DND-41 (cell line): ENCODE measurements around the gene TENT5C.

Experiments used
- ATAC-seq: fragments of 200-7000 bp; cut with Tn5 transposase; 3 replicates; pipeline ENCODE4 v1.9.1; 2021; ENCODE audit warnings: low read depth; ENCODE audit not compliant: insufficient read depth
- DNase-seq: peaks from one replicate; pipeline ENCODE4 v3.0.0-alpha.2; 2020
- H2AFZ ChIP-seq: 2 replicates; pipeline ENCODE4 v1.6.0; 2012; ENCODE audit warnings: low read depth, low read length
- H3K27ac ChIP-seq: 2 replicates; pipeline ENCODE4 v1.5.1; 2012; ENCODE audit warnings: low read length, inconsistent platforms
- H3K27me3 ChIP-seq: fragments of 200-600 bp; sonication (generic); 2 replicates; pipeline ENCODE4 v1.6.0; 2012; ENCODE audit warnings: low read length, mild to moderate bottlenecking, inconsistent platforms; ENCODE audit not compliant: insufficient read depth, poor library complexity
- H3K36me3 ChIP-seq: 2 replicates; pipeline ENCODE4 v1.5.1; 2012; ENCODE audit warnings: low read length, inconsistent platforms; ENCODE audit not compliant: insufficient read depth
- H3K4me1 ChIP-seq: 2 replicates; pipeline ENCODE4 v1.5.1; 2012; ENCODE audit warnings: mild to moderate bottlenecking, low read length; ENCODE audit not compliant: insufficient read depth
- H3K4me2 ChIP-seq: 2 replicates; pipeline ENCODE4 v1.6.0; 2012; ENCODE audit warnings: mild to moderate bottlenecking, moderate library complexity, low read length, inconsistent platforms; ENCODE audit not compliant: insufficient read depth
- H3K4me3 ChIP-seq, 2 experiments: fragments of 200-600 bp in 1 of 2; shearing (Covaris generic) in 1 of 2; 2 replicates each; pipeline ENCODE4 v1.5.1; 2012 to 2016; ENCODE audit warnings: inconsistent platforms in 2 of 2, low read length in 2 of 2, mild to moderate bottlenecking in 2 of 2, low read depth in 1 of 2, moderate library complexity in 1 of 2
- H3K79me2 ChIP-seq: 2 replicates; pipeline ENCODE4 v1.6.0; 2012; ENCODE audit warnings: low read length, inconsistent platforms; ENCODE audit not compliant: insufficient read depth
- H3K9ac ChIP-seq: 2 replicates; pipeline ENCODE4 v1.6.0; 2012; ENCODE audit warnings: low read depth, mild to moderate bottlenecking, inconsistent platforms, low read length, moderate library complexity
- H3K9me3 ChIP-seq: 2 replicates; pipeline ENCODE4 v1.5.1; 2012; ENCODE audit warnings: low read length, moderate library complexity, mild to moderate bottlenecking, inconsistent platforms; ENCODE audit not compliant: insufficient read depth, severe bottlenecking
- H4K20me1 ChIP-seq: 2 replicates; pipeline ENCODE4 v1.6.0; 2012; ENCODE audit warnings: low read length; ENCODE audit not compliant: insufficient read depth
- EZH2 ChIP-seq: IDR thresholded peaks from 3 replicates; pipeline ENCODE4 v1.6.1; 2012; ENCODE audit warnings: borderline replicate concordance, low read depth, mild to moderate bottlenecking, moderate library complexity, low read length, inconsistent platforms; ENCODE audit not compliant: severe bottlenecking
- TF ChIP-seq, protein P1 (sequence below): IDR thresholded peaks from 2 replicates; pipeline ENCODE4 v1.5.1; 2012; ENCODE audit warnings: borderline replicate concordance, low read length, moderate library complexity, mild to moderate bottlenecking; ENCODE audit not compliant: poor library complexity, severe bottlenecking; ENCODE audit errors: extremely low read depth

Gene TENT5C

DNA sequence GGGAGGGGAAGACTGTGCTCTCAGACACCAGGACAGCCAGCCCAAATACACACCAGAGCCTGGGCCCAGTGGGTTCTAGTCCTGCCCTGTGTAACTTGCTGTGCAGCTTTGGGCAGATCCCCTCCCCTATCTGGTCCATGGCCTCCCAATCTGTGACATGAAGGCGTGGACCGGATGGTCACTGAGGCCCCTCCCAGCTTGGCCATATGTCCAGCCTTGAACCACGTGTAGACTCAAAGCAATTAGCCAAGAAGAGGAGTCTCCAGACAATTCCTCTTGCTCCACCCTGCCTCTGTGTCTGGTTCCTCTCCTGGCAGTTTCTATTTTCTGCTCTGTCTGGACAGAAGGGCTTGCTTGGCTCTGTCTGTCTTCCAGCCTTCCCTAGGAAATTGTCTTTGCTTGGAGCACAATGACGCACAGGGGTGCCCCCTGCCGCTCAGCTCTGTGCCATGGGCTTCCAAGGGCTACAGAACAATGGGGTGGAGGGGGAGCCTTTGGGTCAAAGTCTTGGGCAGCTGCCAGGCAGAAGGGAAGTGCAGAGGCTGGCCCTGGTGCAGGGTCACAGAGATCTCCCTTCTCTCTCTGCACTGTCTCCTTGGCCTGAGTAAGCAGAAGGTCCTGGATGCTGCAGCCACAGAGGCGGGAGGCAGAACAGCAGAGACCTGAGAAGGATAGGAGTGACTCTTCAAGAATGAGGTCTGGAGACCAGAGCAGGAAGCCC is 66.1 kb downstream of the TENT5C start:
- Histone ChIP-seq H4K20me1 (no peaks in the 10 kb centered on the region), H3K4me3 (no peak overlapping the region), H3K79me2 (no peaks in the 10 kb centered on the region), H3K9ac (no peak overlapping the region), H3K4me1 (no peaks in the 10 kb centered on the region), H3K27ac (no peak overlapping the region), H3K36me3 (no peaks in the 10 kb centered on the region), H3K9me3 (no peaks in the 10 kb centered on the region), H3K4me2 (no peak overlapping the region), H2AFZ (no peak overlapping the region), H3K27me3 (no peaks in the 10 kb centered on the region)
- ATAC-seq: no peak
- no peak for DNase-seq
- no peak for TF ChIP-seq EZH2
- TF ChIP-seq, protein P1, sequence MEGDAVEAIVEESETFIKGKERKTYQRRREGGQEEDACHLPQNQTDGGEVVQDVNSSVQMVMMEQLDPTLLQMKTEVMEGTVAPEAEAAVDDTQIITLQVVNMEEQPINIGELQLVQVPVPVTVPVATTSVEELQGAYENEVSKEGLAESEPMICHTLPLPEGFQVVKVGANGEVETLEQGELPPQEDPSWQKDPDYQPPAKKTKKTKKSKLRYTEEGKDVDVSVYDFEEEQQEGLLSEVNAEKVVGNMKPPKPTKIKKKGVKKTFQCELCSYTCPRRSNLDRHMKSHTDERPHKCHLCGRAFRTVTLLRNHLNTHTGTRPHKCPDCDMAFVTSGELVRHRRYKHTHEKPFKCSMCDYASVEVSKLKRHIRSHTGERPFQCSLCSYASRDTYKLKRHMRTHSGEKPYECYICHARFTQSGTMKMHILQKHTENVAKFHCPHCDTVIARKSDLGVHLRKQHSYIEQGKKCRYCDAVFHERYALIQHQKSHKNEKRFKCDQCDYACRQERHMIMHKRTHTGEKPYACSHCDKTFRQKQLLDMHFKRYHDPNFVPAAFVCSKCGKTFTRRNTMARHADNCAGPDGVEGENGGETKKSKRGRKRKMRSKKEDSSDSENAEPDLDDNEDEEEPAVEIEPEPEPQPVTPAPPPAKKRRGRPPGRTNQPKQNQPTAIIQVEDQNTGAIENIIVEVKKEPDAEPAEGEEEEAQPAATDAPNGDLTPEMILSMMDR: no peak

DNA sequence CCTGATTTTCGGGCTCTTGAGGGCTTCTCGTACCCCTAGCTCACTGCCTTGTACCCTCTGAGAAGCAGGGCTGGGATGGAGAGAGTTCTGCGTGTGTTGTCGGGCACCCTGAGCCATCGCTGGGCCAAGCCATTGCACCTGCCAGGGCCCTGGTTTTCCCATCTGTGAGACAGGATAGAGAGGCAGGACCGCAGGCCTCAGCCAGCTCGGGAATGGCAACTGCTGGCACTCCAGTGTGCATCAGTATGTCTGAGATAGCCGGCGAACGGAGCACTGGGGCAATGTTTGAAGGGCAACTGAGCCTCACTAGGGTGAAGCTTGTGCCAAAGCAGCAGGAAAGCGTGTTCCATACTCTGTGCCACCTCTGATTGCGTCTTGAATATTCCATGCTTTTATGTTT is 66.9 kb downstream of the TENT5C start:
- no peaks in the 10 kb centered on the region for H4K20me1 ChIP-seq
- no peak overlapping the region for H3K27ac ChIP-seq
- H3K4me1 ChIP-seq: no peaks in the 10 kb centered on the region

DNA sequence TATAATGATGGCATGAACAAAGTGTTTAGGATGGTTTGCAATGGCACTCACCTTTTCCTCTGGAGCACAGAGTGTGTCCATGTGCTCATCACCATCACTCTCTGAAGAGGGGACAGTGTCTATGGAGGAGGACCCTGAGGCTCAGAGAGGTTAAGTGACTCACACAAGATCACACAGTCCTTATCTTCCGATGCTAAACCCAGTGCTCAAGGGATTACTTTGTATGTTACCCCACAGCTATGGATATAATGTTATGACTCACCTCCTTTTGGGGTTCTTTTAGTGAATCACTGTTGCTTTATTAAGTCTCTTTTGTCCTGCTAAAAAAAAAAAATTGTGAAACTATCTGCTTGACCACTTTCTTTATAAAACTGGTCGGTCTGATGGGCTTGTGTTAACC is 67.6 kb downstream of the TENT5C start:
- H3K27ac ChIP-seq: no peak overlapping the region
- no peak for ATAC-seq
- no peaks in the 10 kb centered on the region for H4K20me1 ChIP-seq
- TF ChIP-seq, protein P1: no peak
- TF ChIP-seq EZH2: no peak
- no peaks in the 10 kb centered on the region for H3K9me3 ChIP-seq
- no peak for DNase-seq
- no peak overlapping the region for H2AFZ ChIP-seq
- H3K4me1 ChIP-seq: no peaks in the 10 kb centered on the region
- no peak overlapping the region for H3K4me2 ChIP-seq
- no peak overlapping the region for H3K9ac ChIP-seq
- H3K79me2 ChIP-seq: no peaks in the 10 kb centered on the region
- no peak overlapping the region for H3K4me3 ChIP-seq
- no peaks in the 10 kb centered on the region for H3K27me3 ChIP-seq
- H3K36me3 ChIP-seq: no peaks in the 10 kb centered on the region

More for the DNA sequence above, 66.9 kb downstream of the TENT5C start:
- Histone ChIP-seq H3K9me3 (no peaks in the 10 kb centered on the region), H3K36me3 (no peaks in the 10 kb centered on the region), H3K4me3 (no peak overlapping the region), H3K9ac (no peak overlapping the region), H3K27me3 (no peaks in the 10 kb centered on the region), H3K79me2 (no peaks in the 10 kb centered on the region), H3K4me2 (no peak overlapping the region), H2AFZ (no peak overlapping the region)
- no peak for TF ChIP-seq EZH2
- TF ChIP-seq, protein P1: no peak
- no peak for ATAC-seq
- no peak for DNase-seq
